Fibroblast of pulmonary artery (primary cell): ENCODE measurements around the gene TBCK.

Source experiments
- DNase-seq: peaks from one replicate; pipeline ENCODE4 v3.0.0-alpha.2; 2010; ENCODE audit warnings: low read depth
- H3K4me3 ChIP-seq: replicated peaks from 2 replicates; pipeline ENCODE4 v1.5.1; 2011; ENCODE audit warnings: low read depth, mild to moderate bottlenecking, control low read depth, low read length, moderate library complexity
- TF ChIP-seq, protein P1 (sequence below): IDR thresholded peaks from 2 replicates; pipeline ENCODE4 v1.5.1; 2011; ENCODE audit warnings: mild to moderate bottlenecking, control low read depth, low read length, inconsistent platforms; ENCODE audit errors: missing control alignments

The TBCK gene

GRCh38 chr4:106338671-106339070 is 22.7 kb upstream of the TBCK start:
- no peak for DNase-seq
- TF ChIP-seq, protein P1, sequence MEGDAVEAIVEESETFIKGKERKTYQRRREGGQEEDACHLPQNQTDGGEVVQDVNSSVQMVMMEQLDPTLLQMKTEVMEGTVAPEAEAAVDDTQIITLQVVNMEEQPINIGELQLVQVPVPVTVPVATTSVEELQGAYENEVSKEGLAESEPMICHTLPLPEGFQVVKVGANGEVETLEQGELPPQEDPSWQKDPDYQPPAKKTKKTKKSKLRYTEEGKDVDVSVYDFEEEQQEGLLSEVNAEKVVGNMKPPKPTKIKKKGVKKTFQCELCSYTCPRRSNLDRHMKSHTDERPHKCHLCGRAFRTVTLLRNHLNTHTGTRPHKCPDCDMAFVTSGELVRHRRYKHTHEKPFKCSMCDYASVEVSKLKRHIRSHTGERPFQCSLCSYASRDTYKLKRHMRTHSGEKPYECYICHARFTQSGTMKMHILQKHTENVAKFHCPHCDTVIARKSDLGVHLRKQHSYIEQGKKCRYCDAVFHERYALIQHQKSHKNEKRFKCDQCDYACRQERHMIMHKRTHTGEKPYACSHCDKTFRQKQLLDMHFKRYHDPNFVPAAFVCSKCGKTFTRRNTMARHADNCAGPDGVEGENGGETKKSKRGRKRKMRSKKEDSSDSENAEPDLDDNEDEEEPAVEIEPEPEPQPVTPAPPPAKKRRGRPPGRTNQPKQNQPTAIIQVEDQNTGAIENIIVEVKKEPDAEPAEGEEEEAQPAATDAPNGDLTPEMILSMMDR = no peak
- no peak overlapping the region for H3K4me3 ChIP-seq

GRCh38 chr4:106337916-106338315 is 21.9 kb upstream of the TBCK start:
- no peak for DNase-seq
- TF ChIP-seq, protein P1 = no peak
- H3K4me3 ChIP-seq = no peak overlapping the region

DNA sequence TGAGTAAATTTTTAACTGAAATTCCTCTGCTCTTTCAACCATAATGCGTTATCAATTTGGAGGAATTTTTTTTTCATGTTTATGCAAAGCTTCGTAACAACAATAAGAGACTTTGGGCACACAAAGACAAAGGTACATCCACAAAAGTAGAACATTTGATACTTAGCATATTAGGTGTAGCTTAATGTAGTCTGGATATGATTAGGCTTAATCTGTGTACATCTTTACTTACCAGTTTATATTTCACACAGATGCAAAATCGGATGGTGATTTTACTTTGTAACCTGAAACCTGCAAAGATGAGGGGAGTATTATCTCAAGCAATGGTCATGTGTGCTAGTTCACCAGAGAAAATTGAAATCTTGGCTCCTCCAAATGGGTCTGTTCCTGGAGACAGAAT is 20.6 kb upstream of the TBCK start:
- DNase-seq = no peak
- TF ChIP-seq, protein P1 = no peak
- no peak overlapping the region for H3K4me3 ChIP-seq

- no peak for DNase-seq
- TF ChIP-seq, protein P1 = no peak
- H3K4me3 ChIP-seq = no peak overlapping the region
Measured at GRCh38 chr4:106334741-106335470, 18.9 kb upstream of the TBCK start.

GRCh38 chr4:106333186-106333585 is 17.2 kb upstream of the TBCK start:
- TF ChIP-seq, protein P1 = no peak
- no peak for DNase-seq
- H3K4me3 ChIP-seq = no peak overlapping the region

- no peak overlapping the region for H3K4me3 ChIP-seq
- peak; percentile 67 for DNase-seq
- TF ChIP-seq, protein P1 = peak; percentile 84
Measured at GRCh38 chr4:106329041-106329618, 13.1 kb upstream of the TBCK start.

- TF ChIP-seq, protein P1 = no peak
- DNase-seq = no peak
- H3K4me3 ChIP-seq = no peak overlapping the region
Measured at GRCh38 chr4:106325800-106326199, 9.8 kb upstream of the TBCK start.
